Neuron (in vitro differentiated cells): ENCODE results near the gene NPY.

Experiments used
- H2AFZ ChIP-seq: one replicate; pipeline ENCODE4 v1.6.1; 2013; ENCODE audit warnings: low read depth, mild to moderate bottlenecking, inconsistent platforms, low read length, moderate library complexity
- H3K27me3 ChIP-seq: one replicate; pipeline ENCODE4 v1.6.1; 2013; ENCODE audit warnings: low read length; ENCODE audit not compliant: insufficient read depth
- H3K36me3 ChIP-seq: one replicate; pipeline ENCODE4 v1.6.1; 2013; ENCODE audit warnings: low read length; ENCODE audit not compliant: insufficient read depth
- H3K4me1 ChIP-seq: one replicate; pipeline ENCODE4 v1.6.1; 2013; ENCODE audit warnings: low read length; ENCODE audit not compliant: insufficient read depth
- H3K4me3 ChIP-seq: 2 replicates; pipeline ENCODE4 v1.5.1; 2013; ENCODE audit warnings: mild to moderate bottlenecking, low read length, moderate library complexity
- H3K9me3 ChIP-seq: one replicate; pipeline ENCODE4 v1.6.1; 2013; ENCODE audit warnings: low read length

Gene NPY

DNA sequence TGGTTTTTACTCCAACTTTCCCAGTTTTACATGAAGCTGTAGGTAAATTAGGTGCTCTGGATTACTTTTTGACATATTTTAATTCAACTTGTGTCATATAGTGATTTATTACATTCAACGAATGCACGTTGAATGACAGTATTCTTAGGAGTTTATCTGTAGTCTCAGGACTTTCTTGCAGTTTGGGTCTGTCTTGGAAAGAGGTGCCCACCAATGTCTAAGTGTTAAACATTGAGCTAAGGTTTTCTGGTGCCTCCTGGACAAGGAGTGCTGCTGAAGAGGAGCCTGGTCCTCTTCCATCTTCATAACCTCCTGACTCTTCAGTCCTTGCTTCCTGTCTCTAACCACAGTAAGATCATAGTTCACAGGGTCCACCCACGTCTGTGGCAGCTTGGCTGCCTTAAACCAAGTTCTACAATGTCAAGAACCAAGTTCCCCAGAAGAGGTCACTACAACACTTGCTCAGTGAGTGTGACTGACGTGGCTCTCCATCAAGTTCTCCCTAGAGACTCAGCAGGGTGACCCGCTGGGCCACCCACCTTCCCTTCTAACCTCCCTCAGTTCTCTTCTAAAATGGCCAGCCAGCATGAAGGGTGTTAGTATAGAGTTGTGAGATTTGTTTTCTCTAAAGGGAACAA lies 6.1 kb downstream of the NPY start:
- H3K36me3 ChIP-seq = no peaks in the 10 kb centered on the region
- no peaks in the 10 kb centered on the region for H3K27me3 ChIP-seq
- H3K4me1 ChIP-seq = no peaks in the 10 kb centered on the region
- H3K9me3 ChIP-seq = no peaks in the 10 kb centered on the region
- no peak overlapping the region for H3K4me3 ChIP-seq
- no peak overlapping the region for H2AFZ ChIP-seq

- H3K27me3 ChIP-seq = no peaks in the 10 kb centered on the region
- H2AFZ ChIP-seq = no peak overlapping the region
- no peaks in the 10 kb centered on the region for H3K4me1 ChIP-seq
- no peak overlapping the region for H3K4me3 ChIP-seq
- no peaks in the 10 kb centered on the region for H3K9me3 ChIP-seq
- no peaks in the 10 kb centered on the region for H3K36me3 ChIP-seq
Observed at GRCh38 chr7:24291271-24291670, 7.3 kb downstream of the NPY start.

- Histone ChIP-seq H2AFZ (no peak overlapping the region), H3K27me3 (no peaks in the 10 kb centered on the region), H3K9me3 (no peaks in the 10 kb centered on the region), H3K4me3 (no peak overlapping the region), H3K36me3 (no peaks in the 10 kb centered on the region), H3K4me1 (no peaks in the 10 kb centered on the region)
Observed at GRCh38 chr7:24297362-24297761, 13.4 kb downstream of the NPY start.

GRCh38 chr7:24298696-24299095 lies 14.7 kb downstream of the NPY start:
- no peak overlapping the region for H3K4me3 ChIP-seq
- no peaks in the 10 kb centered on the region for H3K9me3 ChIP-seq
- no peaks in the 10 kb centered on the region for H3K36me3 ChIP-seq
- H3K4me1 ChIP-seq = no peaks in the 10 kb centered on the region
- H3K27me3 ChIP-seq = no peaks in the 10 kb centered on the region
- no peak overlapping the region for H2AFZ ChIP-seq

DNA sequence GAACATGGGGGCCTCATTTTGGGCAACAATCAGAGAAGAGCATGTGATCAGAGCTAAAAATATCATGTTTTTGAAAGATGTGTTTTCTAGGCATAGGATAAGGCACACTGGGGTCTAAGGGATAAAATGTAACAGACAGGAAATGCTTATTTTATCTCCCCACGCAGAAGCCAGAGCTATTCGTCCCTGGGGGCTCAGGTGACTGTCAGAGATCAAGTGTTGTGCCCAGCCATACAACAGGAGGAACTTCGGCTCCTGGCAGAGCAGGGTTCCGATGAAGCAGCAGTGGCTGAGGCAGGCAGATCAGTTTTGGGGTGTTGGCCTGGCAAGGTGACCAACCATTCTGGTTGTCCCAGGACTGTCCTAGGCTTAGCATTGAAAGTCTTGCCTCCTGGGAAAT lies 15.2 kb downstream of the NPY start:
- no peak overlapping the region for H2AFZ ChIP-seq
- H3K4me1 ChIP-seq = no peaks in the 10 kb centered on the region
- no peaks in the 10 kb centered on the region for H3K27me3 ChIP-seq
- H3K9me3 ChIP-seq = no peaks in the 10 kb centered on the region
- H3K36me3 ChIP-seq = no peaks in the 10 kb centered on the region
- no peak overlapping the region for H3K4me3 ChIP-seq

GRCh38 chr7:24301703-24302102 lies 17.7 kb downstream of the NPY start:
- H3K4me3 ChIP-seq = no peak overlapping the region
- H3K27me3 ChIP-seq = no peaks in the 10 kb centered on the region
- no peaks in the 10 kb centered on the region for H3K4me1 ChIP-seq
- no peak overlapping the region for H2AFZ ChIP-seq
- H3K36me3 ChIP-seq = no peaks in the 10 kb centered on the region
- no peaks in the 10 kb centered on the region for H3K9me3 ChIP-seq

DNA sequence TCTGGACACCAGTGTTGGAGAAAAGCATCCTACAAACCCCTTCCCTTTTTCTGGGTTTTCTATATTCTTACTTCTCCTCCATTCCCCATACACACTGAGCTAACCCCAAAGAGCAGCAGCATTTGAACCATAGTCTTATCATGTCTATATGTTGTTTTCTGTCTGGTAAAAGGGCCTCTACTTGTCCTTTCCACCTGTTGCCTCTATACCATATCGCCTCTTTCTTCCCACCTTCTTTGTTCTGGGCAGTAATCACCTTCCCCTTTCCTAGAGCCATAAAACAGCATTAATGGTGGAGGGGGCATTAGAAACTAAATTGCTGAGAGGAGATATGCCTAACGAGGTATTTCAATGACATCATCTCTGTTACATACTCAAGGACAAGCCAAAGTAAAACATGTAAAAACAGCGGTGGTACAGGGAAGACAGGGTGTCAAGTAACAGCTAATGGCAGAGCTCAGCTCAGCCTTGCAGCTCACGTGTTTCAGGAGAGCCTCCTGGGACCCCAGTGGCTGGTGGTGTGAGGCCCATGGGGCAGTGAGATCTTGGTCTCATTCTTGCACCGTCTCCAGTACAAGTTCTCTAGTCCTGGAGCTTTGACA lies 20.6 kb downstream of the NPY start:
- no peak overlapping the region for H3K4me3 ChIP-seq
- H3K4me1 ChIP-seq = no peaks in the 10 kb centered on the region
- H2AFZ ChIP-seq = no peak overlapping the region
- no peaks in the 10 kb centered on the region for H3K9me3 ChIP-seq
- H3K27me3 ChIP-seq = no peaks in the 10 kb centered on the region
- H3K36me3 ChIP-seq = no peaks in the 10 kb centered on the region

DNA sequence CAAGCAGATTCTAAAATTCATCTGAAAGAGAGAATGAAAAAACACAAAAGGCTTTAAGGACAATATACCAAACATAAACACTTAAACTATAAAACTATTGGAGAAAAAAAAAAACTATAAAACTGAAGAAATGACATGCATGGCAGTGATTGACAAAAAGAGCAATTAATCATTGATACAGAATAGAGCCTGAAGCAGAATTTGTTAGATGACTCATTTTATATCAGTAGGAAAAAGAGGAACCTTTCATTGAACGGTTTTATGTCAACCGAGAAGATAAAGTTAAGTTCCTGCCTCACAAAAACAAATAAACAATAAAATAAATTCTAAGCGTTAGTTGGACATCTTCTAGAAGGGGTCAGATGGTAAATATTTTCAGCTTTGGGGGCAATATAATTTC lies 23.3 kb downstream of the NPY start:
- no peaks in the 10 kb centered on the region for H3K9me3 ChIP-seq
- H3K36me3 ChIP-seq = no peaks in the 10 kb centered on the region
- no peak overlapping the region for H2AFZ ChIP-seq
- H3K27me3 ChIP-seq = no peaks in the 10 kb centered on the region
- no peaks in the 10 kb centered on the region for H3K4me1 ChIP-seq
- no peak overlapping the region for H3K4me3 ChIP-seq

DNA sequence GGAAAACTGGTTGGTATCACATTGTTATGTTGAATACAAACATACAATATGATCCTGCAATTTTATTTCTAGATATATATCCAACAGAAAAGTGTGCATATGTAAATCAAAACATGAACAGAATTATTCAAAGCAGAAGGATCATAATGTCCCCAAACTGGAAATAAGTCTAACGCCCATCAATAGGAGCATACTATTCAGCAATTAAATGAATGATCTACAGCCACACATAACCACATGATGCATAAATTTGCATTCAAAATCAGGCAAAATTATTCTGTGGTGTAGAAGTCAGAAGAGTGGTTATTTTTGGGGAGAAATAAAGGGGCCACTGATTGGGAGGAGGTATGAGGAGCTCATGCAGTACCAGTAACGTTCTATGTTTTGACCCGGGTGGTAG lies 28.6 kb downstream of the NPY start:
- H3K27me3 ChIP-seq = no peaks in the 10 kb centered on the region
- H3K4me3 ChIP-seq = no peak overlapping the region
- H3K4me1 ChIP-seq = no peaks in the 10 kb centered on the region
- no peaks in the 10 kb centered on the region for H3K36me3 ChIP-seq
- H2AFZ ChIP-seq = no peak overlapping the region
- H3K9me3 ChIP-seq = no peaks in the 10 kb centered on the region

DNA sequence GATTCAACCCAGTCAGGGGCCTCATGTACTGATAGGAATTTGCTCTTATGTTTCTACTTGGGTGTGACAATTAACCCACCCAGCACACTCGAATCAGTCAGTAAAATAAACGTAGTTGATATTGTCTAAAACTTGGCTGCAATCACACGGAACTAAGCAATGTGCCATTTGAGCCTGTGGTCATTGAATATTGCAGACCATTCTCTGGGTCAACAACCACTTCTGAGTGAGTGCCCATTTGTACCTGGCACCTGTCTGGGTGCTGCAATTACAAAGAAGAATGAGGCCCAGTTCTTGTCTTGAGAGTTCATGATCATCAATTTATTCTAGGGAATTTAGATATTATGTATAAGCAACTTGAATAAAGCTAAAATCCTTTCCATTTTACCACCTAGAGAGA lies 29.8 kb downstream of the NPY start:
- no peaks in the 10 kb centered on the region for H3K4me1 ChIP-seq
- no peaks in the 10 kb centered on the region for H3K9me3 ChIP-seq

GRCh38 chr7:24316340-24316739 lies 32.4 kb downstream of the NPY start:
- H3K4me1 ChIP-seq = no peaks in the 10 kb centered on the region
- no peaks in the 10 kb centered on the region for H3K36me3 ChIP-seq
- H3K4me3 ChIP-seq = no peak overlapping the region
- H2AFZ ChIP-seq = no peak overlapping the region
- no peaks in the 10 kb centered on the region for H3K9me3 ChIP-seq
- H3K27me3 ChIP-seq = no peaks in the 10 kb centered on the region

More for the DNA sequence above, 29.8 kb downstream of the NPY start:
- H3K4me3 ChIP-seq = no peak overlapping the region
- no peaks in the 10 kb centered on the region for H3K27me3 ChIP-seq
- no peaks in the 10 kb centered on the region for H3K36me3 ChIP-seq
- no peak overlapping the region for H2AFZ ChIP-seq

- Histone ChIP-seq H3K9me3 (no peaks in the 10 kb centered on the region), H3K36me3 (no peaks in the 10 kb centered on the region), H3K27me3 (no peaks in the 10 kb centered on the region), H3K4me1 (no peaks in the 10 kb centered on the region), H2AFZ (no peak overlapping the region), H3K4me3 (no peak overlapping the region)
Observed at GRCh38 chr7:24318326-24318725, 34.3 kb downstream of the NPY start.

GRCh38 chr7:24319209-24319608 lies 35.2 kb downstream of the NPY start:
- Histone ChIP-seq H3K4me1 (no peaks in the 10 kb centered on the region), H3K9me3 (no peaks in the 10 kb centered on the region), H3K27me3 (no peaks in the 10 kb centered on the region), H3K4me3 (no peak overlapping the region), H2AFZ (no peak overlapping the region), H3K36me3 (no peaks in the 10 kb centered on the region)

- Histone ChIP-seq H3K4me3 (no peak overlapping the region), H3K27me3 (no peaks in the 10 kb centered on the region), H2AFZ (no peak overlapping the region), H3K4me1 (no peaks in the 10 kb centered on the region), H3K9me3 (no peaks in the 10 kb centered on the region), H3K36me3 (no peaks in the 10 kb centered on the region)
Observed at GRCh38 chr7:24323961-24324480, 40.0 kb downstream of the NPY start.
